ENCODE measurements around the gene DBNL.

The DBNL gene

DNA sequence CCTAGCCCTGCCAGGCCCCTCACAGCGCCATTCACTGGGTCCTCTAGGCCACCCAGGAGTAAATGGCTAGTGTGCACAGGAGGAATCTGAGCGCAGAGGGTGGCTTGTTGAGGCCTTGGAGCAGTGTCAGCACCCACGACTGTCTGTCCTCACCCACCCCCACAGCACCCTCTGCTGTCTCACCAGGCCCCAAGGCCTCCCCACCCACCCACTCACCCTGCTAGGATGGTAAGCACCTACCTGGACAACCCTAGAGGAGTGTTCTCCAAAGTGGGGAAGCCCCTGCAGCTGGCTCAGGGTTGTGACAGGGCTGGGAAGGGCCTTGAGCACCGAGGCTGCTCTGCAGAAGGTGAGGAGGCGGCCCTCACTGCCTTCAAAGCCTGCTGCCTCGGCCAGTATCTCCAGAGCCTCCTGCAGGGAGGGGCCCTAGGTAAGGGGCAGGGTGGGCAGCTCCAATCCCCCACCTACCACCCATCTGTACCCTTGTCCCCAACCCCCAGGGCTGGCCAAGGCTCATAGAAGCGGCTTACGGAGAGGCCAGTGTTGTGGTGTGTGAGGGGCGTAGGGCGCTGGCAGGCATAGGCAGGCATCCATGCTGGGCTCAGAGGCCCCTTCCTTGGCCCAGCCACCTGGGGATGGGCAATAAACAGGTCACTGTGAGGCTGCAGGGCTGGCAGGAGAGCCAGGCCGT lies 35.0 kb downstream of the DBNL start:
- no peak for DNase-seq

DNA sequence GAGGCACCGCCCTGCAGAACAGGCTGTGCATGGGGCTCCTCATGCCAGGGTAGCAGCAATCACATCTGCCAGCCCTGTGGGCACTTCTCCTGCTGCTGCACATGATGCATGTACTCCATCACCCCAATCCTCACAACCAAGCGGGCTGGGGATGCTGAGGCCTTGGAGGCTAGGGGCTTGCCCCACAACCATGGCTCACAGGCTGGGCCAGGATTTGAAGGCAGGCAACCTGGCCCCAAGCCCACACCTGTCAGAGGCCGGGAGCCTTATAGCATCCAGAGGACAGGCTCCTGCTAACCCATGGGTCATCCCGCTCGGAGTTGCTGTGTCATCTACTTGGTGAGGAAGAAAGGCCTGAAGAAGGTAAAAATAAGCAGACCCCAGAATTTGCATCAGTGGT lies 35.6 kb downstream of the DBNL start:
- no peak for DNase-seq

DNA sequence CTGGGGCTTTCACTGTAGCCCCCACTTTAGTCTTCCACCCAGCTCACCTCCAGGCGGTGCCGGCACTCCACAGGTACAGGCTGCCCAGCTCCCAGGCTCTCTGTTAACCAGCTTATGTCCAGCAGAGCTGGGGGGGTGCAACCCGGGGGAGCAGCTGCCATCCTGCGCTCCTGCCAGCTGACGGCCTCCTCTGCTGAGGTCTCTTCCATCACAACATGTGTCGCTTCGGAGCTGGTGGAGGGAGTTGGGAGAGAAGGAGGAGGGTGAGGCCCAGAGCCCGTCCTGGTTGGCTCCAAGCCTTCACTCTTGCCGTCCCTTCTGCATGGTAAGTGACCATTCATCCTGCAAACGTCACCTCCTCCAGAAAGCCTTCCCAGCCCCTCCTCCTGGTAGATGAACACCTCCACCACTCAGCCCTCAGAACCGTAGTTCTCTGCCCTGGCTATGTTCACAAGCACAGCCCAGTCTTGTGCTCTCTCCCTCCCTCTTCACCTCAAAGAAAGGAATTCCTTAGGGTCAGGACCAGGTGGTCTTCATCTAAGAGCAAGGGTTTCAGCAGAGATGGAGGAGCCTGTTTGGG lies 36.3 kb downstream of the DBNL start:
- no peak for DNase-seq

GRCh38 chr7:44081266-44081748 lies 36.8 kb downstream of the DBNL start:
- DNase-seq: no peak

DNA sequence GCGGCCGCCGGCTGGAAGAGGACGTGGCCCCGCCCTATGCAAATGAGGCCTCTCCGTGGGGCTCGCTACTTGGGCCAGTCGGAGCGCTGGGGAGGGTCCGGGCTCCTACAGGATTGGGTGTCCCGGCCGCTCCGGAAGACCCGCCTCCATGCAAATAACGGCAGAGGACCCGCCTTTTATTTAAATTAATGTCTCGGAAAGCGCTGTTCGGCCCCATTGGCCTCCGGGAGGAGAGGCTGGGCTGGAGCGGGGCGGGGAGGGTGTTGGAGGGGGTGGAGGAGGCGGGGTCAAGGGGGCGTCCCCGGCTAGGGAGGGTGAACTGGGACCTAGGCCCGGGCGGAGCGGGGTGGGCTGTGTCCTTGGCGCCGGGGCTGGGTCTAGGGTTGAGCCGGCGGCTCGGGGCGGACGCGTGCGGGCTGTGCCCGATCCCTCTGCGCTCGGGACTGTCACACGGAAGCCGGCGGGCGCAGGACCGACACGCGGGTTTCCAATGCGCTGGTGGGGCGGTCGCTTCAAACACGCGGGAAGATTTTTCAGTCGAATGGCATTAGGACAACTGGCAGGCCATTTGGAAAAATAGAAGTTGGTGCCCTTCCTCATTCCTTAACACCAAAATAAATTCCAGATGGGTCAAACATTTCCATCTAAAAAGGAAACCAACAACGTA lies 38.2 kb downstream of the DBNL start:
- DNase-seq: peak; percentile 98 to 99

DNA sequence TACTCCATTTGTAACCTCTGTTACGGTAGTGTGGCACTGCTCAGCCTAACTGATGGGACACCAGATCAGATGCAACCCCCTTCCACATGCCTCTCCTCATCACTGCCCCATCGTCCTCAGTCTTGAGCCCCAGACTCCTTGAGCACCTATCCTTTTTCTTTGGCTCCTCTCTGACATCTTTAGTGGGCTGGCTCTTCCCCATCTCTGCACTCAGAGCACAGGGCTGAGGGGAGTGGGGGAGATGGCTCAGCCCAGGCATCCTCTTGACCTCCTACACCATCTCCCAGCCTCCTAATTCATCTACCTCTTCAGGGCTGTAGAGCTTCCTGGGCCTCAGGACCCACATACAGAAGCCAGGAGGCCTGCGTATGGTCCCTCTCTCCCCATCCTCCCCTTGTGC lies 39.3 kb downstream of the DBNL start:
- no peak for DNase-seq

DNA sequence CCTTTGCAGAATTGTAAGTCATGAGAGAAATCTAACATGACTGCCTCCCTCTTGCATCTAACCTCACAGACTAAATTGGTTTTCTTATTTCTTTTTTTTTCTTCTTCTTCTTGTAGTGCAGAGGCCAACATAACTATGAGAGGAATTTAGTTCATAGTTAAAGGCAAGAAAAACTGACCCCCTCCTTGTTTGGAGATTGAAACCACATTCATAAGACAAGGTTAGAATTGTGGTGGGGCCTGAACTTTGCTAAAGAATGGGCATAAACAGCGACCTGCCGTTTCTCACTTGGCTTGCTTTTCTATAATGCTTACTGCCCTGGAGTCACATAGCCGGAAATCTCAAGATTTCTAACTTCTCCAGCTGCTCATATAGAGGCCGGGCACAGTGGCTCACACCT lies 40.2 kb downstream of the DBNL start:
- no peak for DNase-seq

DNA sequence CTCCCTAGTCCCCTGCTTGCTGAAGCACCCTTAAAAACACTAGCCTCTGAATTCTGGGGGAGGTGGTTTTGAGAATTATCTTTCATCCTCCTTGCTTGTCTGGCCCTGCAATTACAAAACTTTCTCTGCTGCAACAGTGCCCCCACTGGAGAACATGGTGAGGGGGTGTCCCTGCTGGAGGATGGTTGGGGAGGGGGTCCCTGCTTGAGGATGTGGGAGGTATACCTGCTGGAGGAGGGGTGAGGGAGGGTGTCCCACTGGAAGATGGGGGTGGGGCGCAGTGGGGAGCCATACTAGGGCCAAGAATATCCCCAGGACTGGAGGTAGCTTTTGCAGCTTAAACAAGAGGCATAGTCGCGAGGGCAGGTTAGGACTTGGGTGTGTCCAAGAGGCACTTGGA lies 41.0 kb downstream of the DBNL start:
- DNase-seq: no peak

- DNase-seq: no peak
Observed at GRCh38 chr7:44086627-44087026, 42.1 kb downstream of the DBNL start.

DNA sequence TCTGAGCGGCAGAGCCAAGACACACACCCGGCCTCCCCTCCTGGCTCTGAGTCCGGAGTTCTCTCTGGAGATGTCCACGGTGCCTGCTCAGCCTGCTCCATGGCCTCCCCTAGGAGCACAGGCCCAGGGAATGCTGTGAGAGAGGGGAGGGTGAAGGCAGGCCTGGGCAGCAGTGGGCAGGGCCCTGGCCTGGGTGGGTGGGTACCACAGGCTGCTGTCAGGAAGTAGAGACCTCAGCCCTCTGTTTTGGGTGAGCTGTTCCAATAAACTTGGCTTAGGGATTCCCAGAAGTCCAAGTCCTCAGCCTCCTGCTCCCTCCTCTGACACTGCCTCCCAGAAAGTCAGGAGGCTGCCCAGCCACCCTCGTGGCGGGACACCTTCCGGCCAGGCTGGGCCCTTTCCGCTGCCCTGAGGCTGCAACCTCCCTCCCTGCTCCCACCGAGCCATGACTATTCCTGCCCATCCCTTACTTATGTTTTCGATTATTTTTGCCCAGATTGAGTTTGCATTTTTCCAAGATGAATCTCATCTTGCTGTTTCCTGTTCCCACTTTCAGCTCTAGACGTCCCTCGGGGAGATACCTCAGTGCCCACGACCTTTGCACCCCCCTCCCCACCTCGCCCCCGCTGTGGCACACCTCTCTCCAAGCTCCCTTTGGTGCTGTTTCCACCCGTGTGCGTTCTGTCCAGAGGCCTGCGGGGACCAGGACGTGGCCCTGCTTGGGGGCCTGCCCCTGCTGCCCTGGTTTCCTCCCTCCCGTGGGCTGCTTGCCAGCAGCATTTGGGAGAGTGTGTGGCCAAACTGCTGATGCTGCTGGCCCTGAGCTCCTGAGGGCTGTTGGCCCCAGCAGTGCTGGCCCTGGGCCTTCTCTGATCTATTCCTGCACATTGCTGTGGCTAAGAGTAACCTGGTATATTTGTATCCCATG lies 43.7 kb downstream of the DBNL start:
- DNase-seq: no peak

GRCh38 chr7:44093102-44093641 lies 48.7 kb downstream of the DBNL start:
- no peak for DNase-seq

DNA sequence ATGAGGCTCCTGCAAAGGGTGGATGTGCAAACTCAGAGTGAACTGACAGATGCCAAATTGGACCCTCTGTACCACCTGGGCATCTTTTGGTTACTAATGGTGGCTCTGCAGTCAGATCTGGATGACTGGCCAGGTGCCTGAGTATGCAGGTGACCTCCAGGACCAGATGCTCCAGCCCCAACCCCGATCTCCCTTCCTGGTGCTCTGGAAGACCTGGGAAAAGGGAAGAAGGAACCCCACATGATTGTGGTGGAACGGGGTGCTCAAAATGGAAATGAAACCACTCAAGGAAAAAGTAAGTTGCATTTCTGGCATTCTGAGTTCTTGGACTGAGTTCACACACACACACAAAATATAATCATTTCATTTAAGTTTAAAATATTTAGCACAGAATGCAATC lies 49.9 kb downstream of the DBNL start:
- DNase-seq: no peak

GRCh38 chr7:44094883-44095592 lies 50.5 kb downstream of the DBNL start:
- DNase-seq: no peak

- no peak for DNase-seq
Observed at GRCh38 chr7:44095781-44096180, 51.3 kb downstream of the DBNL start.

DNA sequence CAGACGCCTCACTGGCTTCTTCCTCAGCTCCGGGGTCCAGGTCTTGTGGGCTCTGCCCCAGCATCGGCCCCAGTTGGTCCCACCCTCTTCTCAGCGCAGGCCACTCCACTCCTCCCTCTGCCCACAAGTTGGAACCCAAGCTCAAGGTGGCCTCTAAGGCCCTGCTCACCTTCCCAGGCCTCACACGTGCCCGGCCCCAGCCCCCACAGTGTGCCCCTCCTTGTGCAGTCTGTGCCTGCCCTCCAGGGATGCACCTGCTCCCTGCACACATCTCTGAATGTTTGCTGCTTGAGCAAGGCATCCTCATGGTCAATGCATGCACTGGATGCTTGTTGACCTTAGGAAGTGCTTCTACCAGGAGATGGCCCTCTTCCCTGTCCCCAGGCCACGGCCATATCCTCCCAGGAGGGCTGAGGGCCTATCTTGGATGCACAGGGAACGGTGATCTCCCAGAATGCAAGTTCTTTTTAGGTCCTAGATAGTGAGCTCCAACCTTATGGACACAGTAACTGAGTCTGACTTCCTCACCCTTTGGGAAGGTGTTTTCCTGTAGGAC lies 51.9 kb downstream of the DBNL start:
- no peak for DNase-seq

- no peak for DNase-seq
Observed at GRCh38 chr7:44097064-44097932, 52.8 kb downstream of the DBNL start.

DNA sequence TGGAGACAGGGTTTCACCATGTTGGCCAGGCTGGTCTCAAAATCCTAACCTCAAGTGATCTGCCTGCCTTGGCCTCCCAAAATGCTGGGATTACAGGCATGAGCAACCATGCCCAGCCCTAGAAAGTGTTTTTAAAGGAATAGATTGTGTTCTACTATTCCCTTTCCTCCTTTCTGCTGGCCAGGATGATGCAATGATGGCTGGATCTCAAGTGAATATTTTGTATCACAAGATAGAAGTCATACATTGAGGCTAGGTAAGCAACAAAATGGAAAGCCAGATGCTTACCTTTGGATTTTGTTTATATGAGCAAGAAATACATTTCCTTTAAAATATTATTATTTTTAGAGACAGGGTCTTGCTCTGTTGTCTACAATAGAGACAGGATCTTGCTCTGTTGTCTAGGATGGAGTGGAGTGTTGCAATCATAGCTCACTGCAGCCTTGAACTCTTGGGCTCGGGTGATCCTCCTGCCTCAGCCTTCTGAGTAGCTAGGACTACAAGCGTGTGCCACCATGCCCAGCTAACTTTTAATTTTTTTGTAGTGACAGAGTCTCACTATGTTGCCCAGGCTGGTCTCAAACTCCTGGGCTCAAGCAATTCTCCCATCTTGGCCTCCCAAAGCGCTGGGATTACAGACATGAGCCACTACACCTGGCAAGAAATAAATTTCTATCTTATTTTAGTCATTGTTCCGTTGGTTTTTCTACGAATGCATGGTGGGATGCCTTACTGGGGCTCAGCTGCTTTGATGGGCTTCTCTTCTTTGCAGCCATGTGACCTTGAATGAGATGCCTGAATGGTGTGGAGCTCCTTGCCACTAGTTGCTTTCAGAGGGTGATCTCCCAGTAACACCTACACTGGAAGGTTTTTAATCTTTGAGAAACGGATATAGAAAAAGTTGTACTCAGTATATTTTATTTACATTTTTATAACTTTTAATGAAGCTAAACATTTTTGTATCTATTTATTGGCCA lies 53.9 kb downstream of the DBNL start:
- no peak for DNase-seq

- DNase-seq: no peak
Observed at GRCh38 chr7:44099669-44100068, 55.2 kb downstream of the DBNL start.

DNA sequence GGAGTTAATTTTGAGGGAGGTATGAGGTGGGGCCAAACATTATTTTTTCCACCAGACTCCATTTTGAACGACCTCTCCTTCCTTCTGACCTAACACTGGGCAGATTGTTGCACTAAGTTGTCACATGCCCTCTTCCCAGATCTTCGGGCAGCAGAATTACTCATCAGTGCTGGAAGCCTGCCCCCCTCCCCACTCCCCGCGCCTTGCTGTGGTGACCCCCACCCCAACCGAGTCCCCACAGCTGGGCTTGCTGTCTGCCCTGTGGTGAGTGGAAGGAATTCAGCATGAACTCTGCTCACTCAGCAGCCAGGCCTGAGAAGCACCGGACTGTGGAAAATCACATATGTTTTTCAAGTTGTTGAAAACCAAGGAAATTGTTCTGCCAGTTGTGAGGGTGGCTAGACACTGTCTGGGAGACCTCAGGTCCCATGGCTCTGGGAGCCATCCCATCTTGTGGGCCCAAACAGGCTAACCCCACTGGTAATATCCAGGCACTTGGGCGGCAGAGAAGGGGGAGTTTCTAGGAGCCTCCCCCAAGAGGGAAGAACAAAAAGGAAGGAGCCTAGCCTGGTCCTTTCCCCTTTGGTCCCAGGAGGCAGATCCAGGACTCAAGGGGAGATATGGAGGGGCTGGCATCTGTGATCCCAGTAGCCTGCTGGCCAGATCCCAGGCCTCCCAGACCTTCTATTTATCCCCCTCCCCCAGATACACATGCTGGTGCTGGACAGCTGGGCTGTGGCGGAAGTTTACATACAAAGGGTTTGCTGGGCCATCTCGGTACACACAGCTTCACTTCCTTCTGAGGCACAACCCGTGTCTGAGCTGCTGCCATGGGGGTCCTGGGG lies 56.2 kb downstream of the DBNL start:
- no peak for DNase-seq
